ENCODE results near the gene PON3.

DNA sequence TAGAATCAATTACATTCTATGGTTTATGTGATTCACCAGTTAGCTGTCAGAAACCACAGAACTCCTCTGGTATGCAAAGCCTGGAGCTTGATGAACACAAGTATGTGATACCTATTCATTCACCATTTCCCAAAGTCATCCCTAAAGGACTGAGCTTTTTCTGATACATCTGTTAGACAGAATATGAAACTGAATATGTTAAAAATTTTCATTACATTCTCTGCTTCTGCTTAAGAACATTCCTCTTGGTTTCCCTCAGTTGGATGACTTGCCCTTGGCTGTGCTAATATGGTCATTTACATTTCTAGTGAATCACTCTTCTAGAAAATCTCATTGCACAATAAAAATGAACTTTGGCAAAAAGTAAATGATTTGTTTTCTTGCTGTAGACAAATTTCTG, 61.1 kb downstream of the PON3 start:
- TF ChIP-seq, protein P1, sequence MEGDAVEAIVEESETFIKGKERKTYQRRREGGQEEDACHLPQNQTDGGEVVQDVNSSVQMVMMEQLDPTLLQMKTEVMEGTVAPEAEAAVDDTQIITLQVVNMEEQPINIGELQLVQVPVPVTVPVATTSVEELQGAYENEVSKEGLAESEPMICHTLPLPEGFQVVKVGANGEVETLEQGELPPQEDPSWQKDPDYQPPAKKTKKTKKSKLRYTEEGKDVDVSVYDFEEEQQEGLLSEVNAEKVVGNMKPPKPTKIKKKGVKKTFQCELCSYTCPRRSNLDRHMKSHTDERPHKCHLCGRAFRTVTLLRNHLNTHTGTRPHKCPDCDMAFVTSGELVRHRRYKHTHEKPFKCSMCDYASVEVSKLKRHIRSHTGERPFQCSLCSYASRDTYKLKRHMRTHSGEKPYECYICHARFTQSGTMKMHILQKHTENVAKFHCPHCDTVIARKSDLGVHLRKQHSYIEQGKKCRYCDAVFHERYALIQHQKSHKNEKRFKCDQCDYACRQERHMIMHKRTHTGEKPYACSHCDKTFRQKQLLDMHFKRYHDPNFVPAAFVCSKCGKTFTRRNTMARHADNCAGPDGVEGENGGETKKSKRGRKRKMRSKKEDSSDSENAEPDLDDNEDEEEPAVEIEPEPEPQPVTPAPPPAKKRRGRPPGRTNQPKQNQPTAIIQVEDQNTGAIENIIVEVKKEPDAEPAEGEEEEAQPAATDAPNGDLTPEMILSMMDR (IDR thresholded peaks at IDR 0.05; ENCODE audit: low read depth, low read length) = no peak
- no peak for TF ChIP-seq POLR2A (IDR thresholded peaks at IDR 0.05; ENCODE audit: extremely low read depth, insufficient read length)

Data from NB4 (cell line).